GM12892 (cell line): Measurements from ENCODE around the gene FAM135A.

ENCODE experiments used
- POLR2A ChIP-seq: IDR thresholded peaks from 2 replicates; pipeline ENCODE4 v1.6.1; 2011; ENCODE audit warnings: low read depth, low read length, control low read depth
- TAF1 ChIP-seq: IDR thresholded peaks from 2 replicates; pipeline ENCODE4 v1.6.1; 2011; ENCODE audit warnings: low read depth, mild to moderate bottlenecking, control low read depth, low read length, borderline replicate concordance

- TF ChIP-seq POLR2A (no peak), TAF1 (no peak)
Measured at GRCh38 chr6:70445001-70445400, 31.7 kb downstream of the FAM135A start.
